ENCODE measurements around the gene MYCL.

Gene MYCL

DNA sequence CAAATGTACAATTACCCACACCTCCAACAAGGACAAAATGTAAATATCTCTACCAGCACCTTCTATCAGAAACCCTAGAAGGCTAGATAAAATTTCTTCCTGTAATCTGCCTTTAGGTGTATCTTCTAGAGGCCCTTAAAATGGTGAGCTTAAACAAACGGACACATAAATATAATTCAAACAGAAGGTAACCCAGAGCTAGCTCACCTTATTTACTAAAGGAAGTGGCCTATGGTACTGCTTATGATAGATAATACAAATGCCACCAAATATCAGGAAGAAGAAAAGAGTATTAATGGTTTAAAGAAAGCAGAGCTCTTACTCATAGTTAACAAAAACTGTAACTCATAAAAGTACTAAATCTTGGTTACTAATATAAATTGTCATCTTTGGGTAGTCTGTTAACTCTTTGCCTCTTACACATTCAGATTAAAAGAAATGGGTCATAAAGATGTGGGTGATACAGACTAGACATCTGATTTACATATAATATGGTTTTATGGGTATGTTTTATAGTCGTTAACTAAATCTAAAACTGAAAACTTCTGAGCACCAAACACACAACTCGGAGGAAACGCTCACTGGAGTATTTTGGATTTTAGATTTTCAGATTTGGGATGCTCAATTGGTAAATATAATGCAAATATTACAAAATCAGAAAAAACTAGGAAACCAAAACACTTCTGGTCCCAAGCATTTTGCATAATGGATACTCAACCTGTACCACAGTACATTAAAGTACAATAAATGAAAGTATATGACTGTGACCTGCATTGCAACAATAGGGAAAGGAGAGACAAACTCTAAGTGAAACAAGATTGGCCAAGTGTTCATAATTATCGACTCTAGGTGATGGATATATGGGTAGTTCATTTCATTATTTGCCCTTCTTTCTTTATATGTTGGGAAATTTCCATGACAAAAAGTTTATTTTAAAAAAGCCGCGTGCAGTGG lies 41.6 kb downstream of the MYCL start:
- no peak overlapping the region for H3K9ac ChIP-seq (ENCODE audit: low read depth, low read length)
- H3K4me1 ChIP-seq (ENCODE audit: insufficient read depth, low read length), result no peaks in the 10 kb centered on the region
- H3K27ac ChIP-seq (ENCODE audit: low read length), result no peak overlapping the region
- H3K36me3 ChIP-seq (ENCODE audit: insufficient read depth, low read length), result peaks cover 41% of the 10 kb centered on the region; the same call in 1 of the 2 replicates
- no peak overlapping the region for H3K4me3 ChIP-seq (ENCODE audit: low read depth in 1 of 2, low read length in 2 of 2)
- no peak for DNase-seq
- no peaks in the 10 kb centered on the region for H3K9me3 ChIP-seq (ENCODE audit: insufficient read depth, low read length, severe bottlenecking)
- H3K79me2 ChIP-seq (ENCODE audit: insufficient read depth, low read length), result peaks cover 71% of the 10 kb centered on the region
- no peak for ATAC-seq (ENCODE audit: insufficient read depth, low read depth)
- H4K20me1 ChIP-seq (ENCODE audit: insufficient read depth, low read length), result peaks cover 22% of the 10 kb centered on the region; the same call in 1 of the 2 replicates
- TF ChIP-seq EZH2 (IDR thresholded peaks at IDR 0.05; ENCODE audit: borderline replicate concordance, low read depth, low read length, severe bottlenecking), result no peak
- TF ChIP-seq, protein P1, sequence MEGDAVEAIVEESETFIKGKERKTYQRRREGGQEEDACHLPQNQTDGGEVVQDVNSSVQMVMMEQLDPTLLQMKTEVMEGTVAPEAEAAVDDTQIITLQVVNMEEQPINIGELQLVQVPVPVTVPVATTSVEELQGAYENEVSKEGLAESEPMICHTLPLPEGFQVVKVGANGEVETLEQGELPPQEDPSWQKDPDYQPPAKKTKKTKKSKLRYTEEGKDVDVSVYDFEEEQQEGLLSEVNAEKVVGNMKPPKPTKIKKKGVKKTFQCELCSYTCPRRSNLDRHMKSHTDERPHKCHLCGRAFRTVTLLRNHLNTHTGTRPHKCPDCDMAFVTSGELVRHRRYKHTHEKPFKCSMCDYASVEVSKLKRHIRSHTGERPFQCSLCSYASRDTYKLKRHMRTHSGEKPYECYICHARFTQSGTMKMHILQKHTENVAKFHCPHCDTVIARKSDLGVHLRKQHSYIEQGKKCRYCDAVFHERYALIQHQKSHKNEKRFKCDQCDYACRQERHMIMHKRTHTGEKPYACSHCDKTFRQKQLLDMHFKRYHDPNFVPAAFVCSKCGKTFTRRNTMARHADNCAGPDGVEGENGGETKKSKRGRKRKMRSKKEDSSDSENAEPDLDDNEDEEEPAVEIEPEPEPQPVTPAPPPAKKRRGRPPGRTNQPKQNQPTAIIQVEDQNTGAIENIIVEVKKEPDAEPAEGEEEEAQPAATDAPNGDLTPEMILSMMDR (IDR thresholded peaks at IDR 0.05; ENCODE audit: borderline replicate concordance, extremely low read depth, low read length, poor library complexity, severe bottlenecking), result no peak
- no peak overlapping the region for H2AFZ ChIP-seq (ENCODE audit: low read depth, low read length)
- H3K4me2 ChIP-seq (ENCODE audit: insufficient read depth, low read length), result no peak overlapping the region
- H3K27me3 ChIP-seq (ENCODE audit: insufficient read depth, low read length, poor library complexity), result no peaks in the 10 kb centered on the region

DNA sequence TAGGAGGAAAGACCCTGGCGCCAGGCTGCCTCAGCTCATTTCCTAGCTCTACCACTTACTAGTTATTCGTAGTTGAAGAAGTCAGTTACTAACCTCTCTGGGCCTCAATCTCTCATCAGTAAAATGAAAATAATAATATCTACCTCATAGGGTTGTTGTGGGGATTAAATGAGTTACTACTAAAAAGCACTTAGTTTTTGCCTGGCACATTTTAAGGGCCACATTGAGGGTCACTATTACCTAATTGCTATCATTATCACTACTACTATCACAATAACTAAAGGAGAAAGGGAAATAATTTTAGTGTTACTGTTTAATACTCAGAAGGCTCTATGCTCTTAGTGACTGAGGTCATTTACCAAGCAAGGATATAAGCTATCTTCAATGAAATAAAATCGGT lies 43.4 kb downstream of the MYCL start:
- Histone ChIP-seq H3K27ac (ENCODE audit: low read length) (no peak overlapping the region), H3K4me3 (ENCODE audit: low read depth in 1 of 2, low read length in 2 of 2) (no peak overlapping the region), H3K4me2 (ENCODE audit: insufficient read depth, low read length) (no peak overlapping the region), H3K27me3 (ENCODE audit: insufficient read depth, low read length, poor library complexity) (no peaks in the 10 kb centered on the region), H3K9ac (ENCODE audit: low read depth, low read length) (no peak overlapping the region), H3K36me3 (ENCODE audit: insufficient read depth, low read length) (peaks cover 46% of the 10 kb centered on the region; the same call in 1 of the 2 replicates), H3K4me1 (ENCODE audit: insufficient read depth, low read length) (no peaks in the 10 kb centered on the region), H3K9me3 (ENCODE audit: insufficient read depth, low read length, severe bottlenecking) (no peaks in the 10 kb centered on the region), H4K20me1 (ENCODE audit: insufficient read depth, low read length) (peaks cover 16% of the 10 kb centered on the region; the same call in 1 of the 2 replicates), H2AFZ (ENCODE audit: low read depth, low read length) (no peak overlapping the region), H3K79me2 (ENCODE audit: insufficient read depth, low read length) (peaks cover 55% of the 10 kb centered on the region)
- TF ChIP-seq, protein P1 (IDR thresholded peaks at IDR 0.05; ENCODE audit: borderline replicate concordance, extremely low read depth, low read length, poor library complexity, severe bottlenecking), result no peak
- no peak for TF ChIP-seq EZH2 (IDR thresholded peaks at IDR 0.05; ENCODE audit: borderline replicate concordance, low read depth, low read length, severe bottlenecking)
- ATAC-seq (ENCODE audit: insufficient read depth, low read depth) (no peak), DNase-seq (no peak)

DNA sequence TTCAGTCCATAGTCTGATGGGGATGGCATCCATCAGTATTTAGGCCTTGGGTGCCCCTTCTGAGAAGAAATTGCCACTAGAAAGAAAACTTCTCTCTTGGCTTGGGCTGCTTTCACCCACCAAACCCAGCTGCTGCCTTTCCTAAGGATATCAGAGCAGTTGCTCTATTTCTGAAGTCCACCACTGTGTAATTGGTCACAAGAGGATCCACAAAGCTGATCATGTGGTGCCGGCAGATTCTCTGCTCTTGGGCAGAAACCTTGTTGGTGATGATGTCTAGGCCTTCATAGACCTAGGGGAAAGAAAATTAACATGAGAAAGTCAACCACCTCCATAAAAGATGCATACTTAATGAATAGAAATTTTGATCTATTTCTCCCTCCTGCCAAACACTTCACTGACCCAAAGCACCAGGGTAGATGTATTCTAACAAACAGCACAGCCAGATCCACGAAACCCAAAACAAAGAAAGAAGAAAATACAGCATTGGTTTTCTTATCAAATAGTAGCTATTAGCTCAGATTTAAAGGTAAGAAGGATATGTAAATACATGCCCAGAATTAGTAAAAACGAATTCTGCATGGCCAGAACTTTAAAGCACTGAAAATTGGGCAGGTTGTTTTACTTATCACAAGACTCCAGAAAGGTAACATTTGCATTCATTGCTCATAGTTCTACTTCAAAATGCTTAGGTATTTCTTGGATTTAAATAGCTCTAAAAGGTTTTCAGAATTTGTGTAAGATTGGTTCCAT lies 44.4 kb downstream of the MYCL start:
- ATAC-seq (ENCODE audit: insufficient read depth, low read depth) (no peak), DNase-seq (no peak)
- Histone ChIP-seq H3K9me3 (ENCODE audit: insufficient read depth, low read length, severe bottlenecking) (no peaks in the 10 kb centered on the region), H3K4me3 (ENCODE audit: low read depth in 1 of 2, low read length in 2 of 2) (no peak overlapping the region), H3K4me1 (ENCODE audit: insufficient read depth, low read length) (no peaks in the 10 kb centered on the region), H3K36me3 (ENCODE audit: insufficient read depth, low read length) (peaks cover 43% of the 10 kb centered on the region; the same call in 1 of the 2 replicates), H3K4me2 (ENCODE audit: insufficient read depth, low read length) (no peak overlapping the region), H2AFZ (ENCODE audit: low read depth, low read length) (no peak overlapping the region), H3K27me3 (ENCODE audit: insufficient read depth, low read length, poor library complexity) (no peaks in the 10 kb centered on the region), H3K79me2 (ENCODE audit: insufficient read depth, low read length) (peaks cover 45% of the 10 kb centered on the region), H3K27ac (ENCODE audit: low read length) (no peak overlapping the region), H3K9ac (ENCODE audit: low read depth, low read length) (no peak overlapping the region), H4K20me1 (ENCODE audit: insufficient read depth, low read length) (peaks cover 12% of the 10 kb centered on the region; the same call in 1 of the 2 replicates)
- TF ChIP-seq, protein P1 (IDR thresholded peaks at IDR 0.05; ENCODE audit: borderline replicate concordance, extremely low read depth, low read length, poor library complexity, severe bottlenecking), result no peak
- no peak for TF ChIP-seq EZH2 (IDR thresholded peaks at IDR 0.05; ENCODE audit: borderline replicate concordance, low read depth, low read length, severe bottlenecking)

All from DND-41 (cell line).